ENCODE measurements around the gene SCMH1.

The SCMH1 gene

DNA sequence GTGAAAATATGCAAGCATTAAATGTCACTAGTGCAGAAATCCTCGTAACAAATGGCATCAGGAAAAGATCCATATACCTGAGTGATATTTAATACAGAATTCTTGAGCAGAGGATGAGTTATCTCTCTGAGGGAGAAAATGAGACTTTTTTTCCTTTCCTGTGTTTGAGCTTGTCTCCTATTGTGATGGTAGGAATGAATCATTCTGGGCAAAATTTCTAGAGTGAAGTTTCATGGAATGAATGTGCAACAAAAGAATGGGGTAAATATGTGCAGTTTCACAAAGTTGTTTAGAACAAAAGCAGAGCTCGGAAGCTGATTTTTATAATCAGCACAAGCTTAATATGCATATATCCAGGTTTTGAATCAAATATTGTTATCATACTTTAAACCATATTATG lies 258.0 kb downstream of the SCMH1 start:
- Histone ChIP-seq H4K20me1 (ENCODE audit: insufficient read depth, low read length) (peaks cover 15% of the 10 kb centered on the region), H3K36me3 (replicated peaks; ENCODE audit: low read depth, low read length) (peaks cover 59% of the 10 kb centered on the region), H3K4me2 (ENCODE audit: low read length) (no peak overlapping the region), H2AFZ (ENCODE audit: low read depth, low read length) (no peak overlapping the region), H3K9ac (ENCODE audit: low read length) (no peak overlapping the region), H3K4me3 (ENCODE audit: low read length) (no peak overlapping the region), H3K4me1 (ENCODE audit: low read length) (peaks cover 11% of the 10 kb centered on the region), H3K9me3 (ENCODE audit: insufficient read depth, low read length) (no peaks in the 10 kb centered on the region), H3K27ac (ENCODE audit: low read length) (no peak overlapping the region), H3K79me2 (ENCODE audit: low read length) (peaks cover 64% of the 10 kb centered on the region), H3K27me3 (ENCODE audit: low read depth, low read length) (no peaks in the 10 kb centered on the region)
- TF ChIP-seq, protein P1, sequence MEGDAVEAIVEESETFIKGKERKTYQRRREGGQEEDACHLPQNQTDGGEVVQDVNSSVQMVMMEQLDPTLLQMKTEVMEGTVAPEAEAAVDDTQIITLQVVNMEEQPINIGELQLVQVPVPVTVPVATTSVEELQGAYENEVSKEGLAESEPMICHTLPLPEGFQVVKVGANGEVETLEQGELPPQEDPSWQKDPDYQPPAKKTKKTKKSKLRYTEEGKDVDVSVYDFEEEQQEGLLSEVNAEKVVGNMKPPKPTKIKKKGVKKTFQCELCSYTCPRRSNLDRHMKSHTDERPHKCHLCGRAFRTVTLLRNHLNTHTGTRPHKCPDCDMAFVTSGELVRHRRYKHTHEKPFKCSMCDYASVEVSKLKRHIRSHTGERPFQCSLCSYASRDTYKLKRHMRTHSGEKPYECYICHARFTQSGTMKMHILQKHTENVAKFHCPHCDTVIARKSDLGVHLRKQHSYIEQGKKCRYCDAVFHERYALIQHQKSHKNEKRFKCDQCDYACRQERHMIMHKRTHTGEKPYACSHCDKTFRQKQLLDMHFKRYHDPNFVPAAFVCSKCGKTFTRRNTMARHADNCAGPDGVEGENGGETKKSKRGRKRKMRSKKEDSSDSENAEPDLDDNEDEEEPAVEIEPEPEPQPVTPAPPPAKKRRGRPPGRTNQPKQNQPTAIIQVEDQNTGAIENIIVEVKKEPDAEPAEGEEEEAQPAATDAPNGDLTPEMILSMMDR (IDR thresholded peaks at IDR 0.05; ENCODE audit: low read depth, low read length), result no peak
- TF ChIP-seq EZH2phosphoT487 (IDR thresholded peaks at IDR 0.05; ENCODE audit: low read depth), result no peak

- TF ChIP-seq EZH2phosphoT487 (IDR thresholded peaks at IDR 0.05; ENCODE audit: low read depth), result no peak
- TF ChIP-seq, protein P1 (IDR thresholded peaks at IDR 0.05; ENCODE audit: low read depth, low read length), result no peak
- Histone ChIP-seq H3K79me2 (ENCODE audit: low read length) (peaks cover 67% of the 10 kb centered on the region), H3K36me3 (replicated peaks; ENCODE audit: low read depth, low read length) (peaks cover 51% of the 10 kb centered on the region), H4K20me1 (ENCODE audit: insufficient read depth, low read length) (peaks cover 15% of the 10 kb centered on the region), H3K27me3 (ENCODE audit: low read depth, low read length) (no peaks in the 10 kb centered on the region), H3K4me1 (ENCODE audit: low read length) (peaks cover 15% of the 10 kb centered on the region), H3K27ac (ENCODE audit: low read length) (no peak overlapping the region), H3K4me3 (ENCODE audit: low read length) (no peak overlapping the region), H3K4me2 (ENCODE audit: low read length) (no peak overlapping the region), H3K9ac (ENCODE audit: low read length) (no peak overlapping the region), H3K9me3 (ENCODE audit: insufficient read depth, low read length) (no peaks in the 10 kb centered on the region), H2AFZ (ENCODE audit: low read depth, low read length) (no peak overlapping the region)
Measured at GRCh38 chr1:40983286-40983685, 258.8 kb downstream of the SCMH1 start.

DNA sequence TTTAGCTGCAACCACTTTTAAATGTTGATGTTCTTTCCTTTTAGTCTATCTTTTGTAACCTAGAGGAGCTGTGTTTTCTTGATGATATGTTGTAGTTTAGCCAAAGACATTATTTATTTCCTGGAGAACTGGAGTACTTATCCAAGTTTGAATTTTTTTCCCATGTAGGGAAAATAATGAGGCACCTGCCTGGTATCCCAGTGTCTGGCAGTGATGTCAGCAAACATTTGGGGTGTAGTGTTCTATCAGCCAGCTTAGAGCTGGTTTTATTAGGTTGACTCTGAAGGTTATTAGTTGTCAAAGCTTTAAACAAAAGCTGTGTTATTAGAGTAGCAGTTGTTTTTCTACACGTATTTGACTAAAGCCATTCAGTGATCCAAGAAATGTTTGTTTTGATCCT lies 259.4 kb downstream of the SCMH1 start:
- Histone ChIP-seq H3K4me2 (ENCODE audit: low read length) (no peak overlapping the region), H3K4me3 (ENCODE audit: low read length) (no peak overlapping the region), H3K36me3 (replicated peaks; ENCODE audit: low read depth, low read length) (peaks cover 48% of the 10 kb centered on the region), H3K9me3 (ENCODE audit: insufficient read depth, low read length) (no peaks in the 10 kb centered on the region), H3K4me1 (ENCODE audit: low read length) (peaks cover 15% of the 10 kb centered on the region), H3K79me2 (ENCODE audit: low read length) (peaks cover 67% of the 10 kb centered on the region), H2AFZ (ENCODE audit: low read depth, low read length) (no peak overlapping the region), H3K9ac (ENCODE audit: low read length) (no peak overlapping the region), H3K27ac (ENCODE audit: low read length) (no peak overlapping the region), H3K27me3 (ENCODE audit: low read depth, low read length) (no peaks in the 10 kb centered on the region), H4K20me1 (ENCODE audit: insufficient read depth, low read length) (peaks cover 15% of the 10 kb centered on the region)
- TF ChIP-seq EZH2phosphoT487 (IDR thresholded peaks at IDR 0.05; ENCODE audit: low read depth), result no peak
- TF ChIP-seq, protein P1 (IDR thresholded peaks at IDR 0.05; ENCODE audit: low read depth, low read length), result no peak

- peak overlapping the region; percentile 91 for H3K4me2 ChIP-seq (ENCODE audit: low read length)
- H3K4me1 ChIP-seq (ENCODE audit: low read length), result peaks cover 15% of the 10 kb centered on the region
- peaks cover 39% of the 10 kb centered on the region for H3K36me3 ChIP-seq (replicated peaks; ENCODE audit: low read depth, low read length)
- no peaks in the 10 kb centered on the region for H3K27me3 ChIP-seq (ENCODE audit: low read depth, low read length)
- peak overlapping the region; percentile 90; the same call in 1 of the 2 replicates for H3K9ac ChIP-seq (ENCODE audit: low read length)
- peak overlapping the region; percentile 94 for H3K4me3 ChIP-seq (ENCODE audit: low read length)
- no peak overlapping the region for H2AFZ ChIP-seq (ENCODE audit: low read depth, low read length)
- H3K27ac ChIP-seq (ENCODE audit: low read length), result no peak overlapping the region
- H4K20me1 ChIP-seq (ENCODE audit: insufficient read depth, low read length), result peaks cover 15% of the 10 kb centered on the region
- H3K79me2 ChIP-seq (ENCODE audit: low read length), result peaks cover 67% of the 10 kb centered on the region
- no peaks in the 10 kb centered on the region for H3K9me3 ChIP-seq (ENCODE audit: insufficient read depth, low read length)
- TF ChIP-seq EZH2phosphoT487 (IDR thresholded peaks at IDR 0.05; ENCODE audit: low read depth), result no peak
- TF ChIP-seq, protein P1 (IDR thresholded peaks at IDR 0.05; ENCODE audit: low read depth, low read length), result no peak
Measured at GRCh38 chr1:40981691-40982448, 260.2 kb downstream of the SCMH1 start.

All from OCI-LY3 (cell line).